Kidney glomerular epithelial cell (primary cell): ENCODE measurements around the gene ANAPC1.
"Not testable (repeated sequence)": the region's sequence is repeated elsewhere in the genome, so short reads cannot be mapped to it uniquely, and the experiment has no call there.

Experiments
- DNase-seq: peaks from one replicate; lab custom pipeline; 2025; lab: John Stamatoyannopoulos, UW

Gene ANAPC1

DNA sequence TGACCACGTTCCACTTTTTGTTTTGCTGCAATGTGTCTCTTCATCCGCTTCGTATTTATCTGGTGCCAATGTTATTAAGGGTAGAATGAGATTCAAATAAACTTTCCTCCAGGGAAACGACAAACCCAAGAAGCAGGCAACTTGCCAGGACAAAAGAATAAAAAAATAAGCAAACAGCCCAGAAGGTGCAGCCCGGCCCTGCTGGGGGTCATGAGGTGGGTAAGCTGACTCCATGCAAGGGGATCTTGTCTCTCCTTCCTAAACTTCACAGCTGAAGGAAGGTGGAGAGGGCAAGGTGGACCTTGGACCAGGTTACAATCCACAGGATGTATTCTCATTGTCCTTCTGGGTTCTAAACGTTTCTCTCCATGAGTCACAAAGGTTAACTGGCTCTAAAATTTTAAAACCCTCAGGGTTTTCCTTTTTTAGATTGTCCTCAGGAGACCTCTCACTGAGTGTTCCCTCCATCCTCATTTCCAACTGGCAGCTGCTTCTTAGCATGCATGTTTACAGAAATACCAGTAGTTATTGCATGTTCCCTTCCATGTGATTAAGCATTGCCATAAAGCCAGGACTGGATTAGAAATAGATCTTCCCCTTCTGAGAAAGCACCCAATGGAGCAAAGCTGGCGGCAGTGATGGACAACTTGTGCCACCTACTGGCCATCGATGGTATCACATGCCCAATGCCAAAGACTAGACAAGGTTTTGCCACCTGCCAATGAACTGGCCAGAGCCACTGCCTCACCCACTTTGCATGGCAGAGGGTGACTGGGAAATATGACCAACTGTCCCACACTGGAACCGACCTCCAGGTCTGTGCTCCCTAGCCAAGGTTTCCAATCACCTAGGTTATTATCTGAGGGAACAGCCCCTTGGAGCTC, 147.9 kb downstream of the ANAPC1 start:
- DNase-seq = not testable (repeated sequence)

- not testable (repeated sequence) for DNase-seq
These were observed 148.6 kb downstream of the ANAPC1 start for GRCh38 chr2:111735420-111735819.

DNA sequence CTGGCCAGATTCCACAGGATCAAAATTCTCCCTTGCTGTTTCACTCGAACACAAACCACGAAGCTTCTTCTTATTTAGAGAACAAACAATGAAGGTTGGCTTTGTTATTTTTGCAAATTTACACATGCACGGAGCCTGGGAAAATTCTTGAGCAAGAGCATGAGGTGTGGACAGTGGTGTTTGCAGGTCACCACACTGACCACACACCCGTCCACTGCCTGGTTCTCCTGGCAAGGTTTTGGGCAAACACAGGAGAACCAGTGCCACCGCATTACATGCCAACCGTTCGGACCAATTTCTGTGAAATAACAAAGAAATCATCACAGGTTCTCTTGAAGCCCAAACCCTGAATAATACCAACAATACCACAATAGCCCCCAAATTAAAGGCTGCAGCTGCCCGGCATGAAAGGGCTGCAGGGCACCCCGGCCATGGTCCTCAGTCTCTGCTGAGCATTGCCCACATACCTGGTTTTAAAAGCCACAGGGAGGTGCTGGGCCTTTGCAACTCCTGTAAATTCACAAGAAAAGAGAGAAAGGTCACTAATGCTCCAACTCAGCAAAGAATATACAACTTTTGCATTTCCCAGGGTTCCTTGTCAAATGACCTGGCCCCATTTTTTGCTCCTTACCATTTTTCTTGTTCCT, 154.1 kb downstream of the ANAPC1 start:
- not testable (repeated sequence) for DNase-seq

GRCh38 chr2:111727611-111728110, 156.3 kb downstream of the ANAPC1 start:
- not testable (repeated sequence) for DNase-seq

DNA sequence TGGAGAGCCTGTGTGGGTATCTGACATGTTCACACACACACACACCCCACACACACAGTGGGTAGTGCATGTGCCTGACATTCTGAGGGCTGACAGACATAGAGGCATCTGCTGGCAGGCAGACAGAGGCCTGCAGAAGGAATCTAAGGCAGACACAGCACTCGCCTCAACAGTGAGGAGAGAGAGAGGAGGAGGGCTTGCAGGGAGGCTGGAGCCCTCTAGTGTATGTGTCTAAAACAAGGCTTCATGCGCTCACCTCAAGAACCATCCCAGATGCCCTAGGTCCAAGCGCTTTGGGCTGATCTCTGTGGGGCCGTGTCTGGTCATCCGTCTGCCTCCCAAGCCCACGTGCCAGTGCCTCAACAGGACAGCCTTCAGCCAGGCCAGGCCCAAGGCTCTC, 158.3 kb downstream of the ANAPC1 start:
- DNase-seq = not testable (repeated sequence)

- not testable (repeated sequence) for DNase-seq
These were observed 164.4 kb downstream of the ANAPC1 start for GRCh38 chr2:111719610-111720009.
